Mucosa of rectum (tissue), 2 donors: ENCODE measurements around the gene GINS3.
A peak's percentile ranks its signal among the peaks of the same experiment; 100 is the strongest.

Experiments used
- H3K27ac ChIP-seq, 2 donors: one replicate each; pipeline ENCODE4 v1.7.0; 2013; ENCODE audit warnings: inconsistent platforms in 2 of 2, low read depth in 2 of 2, low read length in 2 of 2
- H3K27me3 ChIP-seq, 2 donors: one replicate each; pipeline ENCODE4 v1.7.0; 2013; ENCODE audit warnings: low read length in 2 of 2; ENCODE audit not compliant: control insufficient read depth in 2 of 2, insufficient read depth in 2 of 2
- H3K36me3 ChIP-seq, 2 donors: one replicate each; pipeline ENCODE4 v1.7.0; 2013; ENCODE audit warnings: low read length in 2 of 2; ENCODE audit not compliant: control insufficient read depth in 2 of 2, insufficient read depth in 2 of 2
- H3K4me1 ChIP-seq, 2 donors: one replicate each; pipeline ENCODE4 v1.7.0; 2013; ENCODE audit warnings: low read length in 2 of 2, mild to moderate bottlenecking in 1 of 2; ENCODE audit not compliant: control insufficient read depth in 2 of 2, insufficient read depth in 2 of 2
- H3K4me3 ChIP-seq, 2 donors: one replicate each; pipeline ENCODE4 v1.7.0; 2013; ENCODE audit warnings: low read length in 2 of 2
- H3K9ac ChIP-seq, 2 donors: one replicate each; pipeline ENCODE4 v1.7.0; 2013; ENCODE audit warnings: low read length in 2 of 2, low read depth in 1 of 2, mild to moderate bottlenecking in 1 of 2
- H3K9me3 ChIP-seq, 2 donors: one replicate each; pipeline ENCODE4 v1.7.0; 2013; ENCODE audit warnings: low read length in 2 of 2; ENCODE audit not compliant: control insufficient read depth in 2 of 2
- donor health status: healthy.
- donor health status: Normal muscosa, but diverticular disease.

Gene GINS3

DNA sequence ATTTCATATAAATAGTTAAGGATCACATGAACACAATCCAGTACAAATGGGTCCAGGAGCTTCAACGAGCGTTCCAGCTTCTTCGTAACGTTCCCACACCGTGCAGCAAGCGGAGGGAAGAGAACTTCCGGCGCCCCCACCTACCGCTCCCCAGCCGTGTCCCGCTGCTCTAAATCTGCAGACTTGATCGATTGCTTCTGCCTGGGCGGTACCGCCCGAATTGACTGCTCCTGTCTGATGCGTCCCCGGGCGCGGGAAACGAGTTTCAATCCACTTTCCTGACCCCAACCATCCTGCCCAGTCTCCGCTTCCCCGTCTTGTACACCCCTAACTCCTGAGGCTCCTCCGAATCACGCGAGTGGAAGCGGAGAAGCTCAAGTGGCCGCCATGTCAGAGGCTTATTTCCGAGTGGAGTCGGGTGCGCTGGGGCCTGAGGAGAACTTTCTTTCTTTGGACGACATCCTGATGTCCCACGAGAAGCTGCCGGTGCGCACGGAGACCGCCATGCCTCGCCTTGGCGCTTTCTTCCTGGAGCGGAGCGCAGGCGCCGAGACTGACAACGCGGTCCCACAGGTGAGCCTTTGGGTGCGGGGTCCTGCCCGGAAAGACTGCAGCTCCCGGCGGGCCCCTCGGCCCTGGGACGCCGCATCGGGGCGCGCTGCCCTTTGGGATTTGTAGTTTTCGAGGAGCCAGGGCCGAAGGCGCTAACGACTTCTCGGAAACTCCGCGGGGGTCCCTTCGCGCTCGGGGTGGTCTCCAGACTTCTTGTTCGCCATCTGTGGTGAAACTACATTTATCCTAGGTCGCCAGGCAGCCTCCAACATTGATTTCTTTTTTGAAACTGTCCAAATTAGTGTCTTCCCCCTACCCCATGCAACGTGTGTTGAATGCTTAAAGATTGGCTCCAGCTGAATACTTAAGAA, at the start of gene GINS3:
GINS3 (plus strand) TSS at position 257 of the 923 bp plus-strand sequence; CDS start at position 388, 131 bp downstream.
- no peaks in the 10 kb centered on the region for H3K36me3 ChIP-seq
- peak within 1 kb of the TSS; percentile 81 to 82 for H3K9ac ChIP-seq
- H3K27ac ChIP-seq = peak within 1 kb of the TSS; percentile 64 to 76
- H3K4me3 ChIP-seq = peak within 1 kb of the TSS; percentile 96 to 99
- H3K27me3 ChIP-seq = no peaks in the 10 kb centered on the region
- H3K9me3 ChIP-seq = no peaks in the 10 kb centered on the region
- peaks cover 3 to 4% of the 10 kb centered on the region in 2 donors for H3K4me1 ChIP-seq

DNA sequence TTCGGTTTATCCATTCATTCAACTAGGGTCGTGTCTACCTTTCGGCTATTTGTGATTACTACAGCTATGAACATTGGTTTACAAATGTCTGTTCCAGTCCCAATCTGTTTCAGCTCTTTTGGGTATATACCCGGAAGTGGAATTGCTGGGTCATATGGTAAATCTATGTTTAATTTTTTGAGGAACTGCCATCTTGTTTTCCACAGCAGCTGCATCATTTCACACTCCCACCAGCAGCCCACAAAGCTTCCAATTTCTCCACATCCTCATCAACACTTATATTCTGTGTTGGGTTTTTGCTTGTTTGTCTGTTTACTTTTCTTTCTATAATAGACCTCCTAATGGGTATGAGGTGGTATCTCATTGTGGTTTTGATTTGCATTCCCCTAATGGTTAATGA, 48.7 kb upstream of the GINS3 start:
- H3K9ac ChIP-seq = no peak overlapping the region
- no peaks in the 10 kb centered on the region for H3K9me3 ChIP-seq
- H3K4me1 ChIP-seq = no peaks in the 10 kb centered on the region
- H3K36me3 ChIP-seq = no peaks in the 10 kb centered on the region
- H3K27me3 ChIP-seq = peaks cover 4 to 16% of the 10 kb centered on the region in 2 donors
- no peak overlapping the region for H3K4me3 ChIP-seq
- H3K27ac ChIP-seq = no peak overlapping the region

DNA sequence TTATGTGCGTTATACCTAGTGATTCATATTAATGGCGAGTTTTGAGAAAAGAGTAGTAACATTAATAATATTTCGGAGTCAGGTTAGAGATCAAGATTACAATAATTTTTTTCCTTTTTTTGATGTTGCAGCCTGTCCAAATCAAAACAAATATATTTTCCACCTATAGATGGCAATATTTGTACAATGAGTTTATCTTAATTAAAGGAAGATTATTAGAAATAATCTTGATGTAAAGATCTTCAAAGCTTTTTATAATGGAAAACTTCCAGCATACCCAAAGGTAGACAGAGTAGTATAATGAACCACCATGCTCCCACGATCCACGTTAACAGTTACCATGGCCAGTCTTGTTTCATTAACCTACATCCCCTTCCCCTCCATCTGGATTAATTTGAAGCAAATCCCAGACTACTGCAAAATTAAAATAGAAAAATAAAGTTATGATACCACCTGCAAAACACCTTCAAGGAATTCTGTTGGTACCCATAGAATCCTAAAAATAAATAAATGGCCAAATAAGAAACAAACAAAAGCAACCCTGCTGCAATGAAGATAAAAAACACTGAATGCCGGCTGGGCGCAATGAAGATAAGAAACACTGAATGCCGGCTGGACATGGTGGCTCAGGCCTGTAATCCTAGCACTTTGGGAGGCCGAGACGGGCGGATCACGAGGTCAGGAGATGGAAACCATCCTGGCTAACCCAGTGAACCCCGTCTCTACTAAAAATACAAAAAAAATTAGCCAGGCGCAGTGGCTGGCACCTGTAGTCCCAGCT, 46.5 kb upstream of the GINS3 start:
- no peak overlapping the region for H3K9ac ChIP-seq
- H3K4me1 ChIP-seq = no peaks in the 10 kb centered on the region
- no peak overlapping the region for H3K4me3 ChIP-seq
- H3K36me3 ChIP-seq = no peaks in the 10 kb centered on the region
- H3K27me3 ChIP-seq = peaks cover 7 to 20% of the 10 kb centered on the region in 2 donors
- H3K27ac ChIP-seq = no peak overlapping the region
- no peaks in the 10 kb centered on the region for H3K9me3 ChIP-seq

DNA sequence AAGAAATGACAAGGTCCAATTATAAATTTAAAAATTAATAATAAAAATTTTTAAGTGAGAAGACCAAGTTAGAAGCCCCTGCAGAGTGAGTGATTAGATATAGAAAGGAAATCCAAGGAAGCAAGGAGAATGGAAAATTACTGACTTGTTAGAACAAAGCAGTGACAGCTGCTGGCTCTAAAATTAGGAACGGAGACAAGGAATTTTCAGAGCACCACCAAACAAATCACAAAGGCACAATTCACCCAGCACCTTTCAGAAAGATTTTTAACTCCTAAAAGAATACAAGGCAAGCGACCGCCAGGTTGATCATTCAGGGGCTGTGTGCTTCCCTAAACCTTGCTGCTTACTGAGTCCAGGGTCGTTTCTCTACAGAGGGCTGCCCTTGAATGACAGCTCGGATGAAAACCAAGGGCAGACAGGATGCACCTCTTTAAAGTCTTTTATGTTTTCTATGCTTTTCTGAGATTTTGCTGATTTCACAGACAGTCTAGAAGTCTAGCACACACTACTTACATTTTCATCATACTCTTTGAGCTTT, 45.4 kb upstream of the GINS3 start:
- H3K4me3 ChIP-seq = no peak overlapping the region
- H3K9me3 ChIP-seq = no peaks in the 10 kb centered on the region
- H3K36me3 ChIP-seq = no peaks in the 10 kb centered on the region
- H3K4me1 ChIP-seq = no peaks in the 10 kb centered on the region
- H3K27me3 ChIP-seq = peaks cover 7 to 20% of the 10 kb centered on the region in 2 donors
- H3K9ac ChIP-seq = no peak overlapping the region
- no peak overlapping the region for H3K27ac ChIP-seq

DNA sequence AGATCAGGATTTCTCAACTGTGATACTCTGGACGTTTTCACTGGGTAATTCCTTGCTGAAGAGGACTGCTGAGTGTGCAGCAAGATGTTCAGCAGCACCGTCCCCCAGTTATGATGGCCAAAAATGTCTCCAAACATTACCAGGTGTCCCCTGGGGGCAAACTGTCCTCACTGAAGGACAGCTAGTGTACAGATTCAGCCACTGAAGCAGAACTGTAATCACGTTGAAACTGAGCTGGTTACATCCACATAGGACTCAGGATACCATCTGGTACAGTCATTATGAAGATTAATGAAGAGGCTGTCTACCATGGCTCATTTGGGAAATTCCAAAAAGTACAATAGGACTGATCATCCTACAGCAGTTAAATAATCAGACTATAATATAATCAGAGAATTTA, 43.3 kb upstream of the GINS3 start:
- peaks cover 4 to 22% of the 10 kb centered on the region in 2 donors for H3K27me3 ChIP-seq
- no peaks in the 10 kb centered on the region for H3K9me3 ChIP-seq
- H3K4me1 ChIP-seq = no peaks in the 10 kb centered on the region
- H3K27ac ChIP-seq = no peak overlapping the region
- H3K9ac ChIP-seq = no peak overlapping the region
- H3K36me3 ChIP-seq = no peaks in the 10 kb centered on the region
- no peak overlapping the region for H3K4me3 ChIP-seq

DNA sequence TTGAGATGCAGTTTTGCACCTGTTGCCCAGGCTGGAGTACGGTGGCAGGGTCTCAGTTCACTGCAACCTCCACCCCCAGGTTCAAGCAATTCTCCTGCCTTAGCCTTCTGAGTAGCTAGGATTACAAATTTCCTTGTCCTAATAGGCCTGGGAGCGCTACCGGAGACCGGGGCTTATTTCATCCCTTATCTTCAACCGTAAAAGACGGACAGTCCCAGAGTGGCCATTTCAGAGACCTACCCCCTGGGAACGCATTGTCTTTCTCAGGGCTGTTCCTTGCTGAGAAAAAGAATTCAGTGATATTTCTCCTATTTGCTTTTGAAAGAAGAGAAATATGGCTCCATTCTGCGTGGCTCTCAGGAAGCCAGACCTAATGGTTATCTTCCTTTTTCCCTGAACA, 39.6 kb upstream of the GINS3 start:
- no peak overlapping the region for H3K27ac ChIP-seq
- H3K36me3 ChIP-seq = no peaks in the 10 kb centered on the region
- no peak overlapping the region for H3K9ac ChIP-seq
- no peaks in the 10 kb centered on the region for H3K9me3 ChIP-seq
- no peak overlapping the region for H3K4me3 ChIP-seq
- H3K27me3 ChIP-seq = peaks cover 4 to 12% of the 10 kb centered on the region in 2 donors
- no peaks in the 10 kb centered on the region for H3K4me1 ChIP-seq

DNA sequence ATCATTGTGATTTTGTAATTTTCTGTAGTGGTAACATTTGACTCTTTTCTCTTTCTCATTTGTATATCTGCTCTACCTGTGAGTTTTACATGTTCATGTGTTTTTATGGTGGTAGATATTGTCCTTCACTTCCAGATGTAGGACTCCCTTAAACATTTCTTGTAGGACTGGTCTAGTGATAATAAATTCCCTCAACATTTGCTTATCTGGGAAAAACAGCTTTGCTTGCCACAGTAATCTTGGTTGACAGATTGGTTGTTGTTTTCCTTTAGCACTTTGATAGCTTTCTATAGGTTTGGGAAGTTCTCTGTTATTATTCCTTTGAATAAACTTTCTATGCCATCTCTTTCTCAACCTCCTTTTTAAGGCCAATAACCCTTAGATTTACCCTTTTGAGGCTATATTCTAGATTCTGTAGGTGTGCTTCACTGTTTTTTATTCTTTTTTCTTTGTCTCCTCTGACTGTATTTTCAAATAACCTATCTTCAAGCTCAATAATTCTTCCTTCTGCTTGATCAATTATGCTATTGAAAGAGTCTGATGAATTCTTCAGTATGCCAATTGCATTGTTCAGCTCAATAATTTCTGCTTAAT, 32.1 kb upstream of the GINS3 start:
- no peak overlapping the region for H3K27ac ChIP-seq
- no peak overlapping the region for H3K9ac ChIP-seq
- H3K9me3 ChIP-seq = peaks cover 0 to 4% of the 10 kb centered on the region in 2 donors
- H3K4me1 ChIP-seq = no peaks in the 10 kb centered on the region
- no peaks in the 10 kb centered on the region for H3K27me3 ChIP-seq
- no peak overlapping the region for H3K4me3 ChIP-seq
- H3K36me3 ChIP-seq = no peaks in the 10 kb centered on the region

DNA sequence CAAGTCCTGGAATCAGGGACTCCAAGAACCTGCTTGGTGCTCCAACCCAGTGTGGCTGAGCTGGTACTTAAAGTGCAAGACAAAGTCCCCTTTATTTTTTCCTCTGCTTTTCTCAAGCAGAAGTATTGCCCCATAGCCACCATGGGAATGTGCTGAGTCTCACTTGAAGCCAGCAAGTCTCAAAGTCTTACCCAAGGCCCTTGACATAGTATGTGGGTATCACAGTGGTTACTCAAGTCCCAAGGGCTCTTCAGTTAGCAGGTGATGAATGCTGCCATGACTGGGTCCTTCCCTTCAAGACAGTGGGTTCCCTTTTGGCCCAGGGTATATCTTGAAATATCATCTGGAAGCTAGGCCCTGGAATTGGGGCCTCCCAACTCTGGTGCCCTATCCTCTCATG, 30.5 kb upstream of the GINS3 start:
- Histone ChIP-seq H3K9me3 (peaks cover 0 to 4% of the 10 kb centered on the region in 2 donors), H3K27ac (no peak overlapping the region), H3K36me3 (no peaks in the 10 kb centered on the region), H3K9ac (no peak overlapping the region), H3K4me1 (no peaks in the 10 kb centered on the region), H3K27me3 (no peaks in the 10 kb centered on the region), H3K4me3 (no peak overlapping the region)

DNA sequence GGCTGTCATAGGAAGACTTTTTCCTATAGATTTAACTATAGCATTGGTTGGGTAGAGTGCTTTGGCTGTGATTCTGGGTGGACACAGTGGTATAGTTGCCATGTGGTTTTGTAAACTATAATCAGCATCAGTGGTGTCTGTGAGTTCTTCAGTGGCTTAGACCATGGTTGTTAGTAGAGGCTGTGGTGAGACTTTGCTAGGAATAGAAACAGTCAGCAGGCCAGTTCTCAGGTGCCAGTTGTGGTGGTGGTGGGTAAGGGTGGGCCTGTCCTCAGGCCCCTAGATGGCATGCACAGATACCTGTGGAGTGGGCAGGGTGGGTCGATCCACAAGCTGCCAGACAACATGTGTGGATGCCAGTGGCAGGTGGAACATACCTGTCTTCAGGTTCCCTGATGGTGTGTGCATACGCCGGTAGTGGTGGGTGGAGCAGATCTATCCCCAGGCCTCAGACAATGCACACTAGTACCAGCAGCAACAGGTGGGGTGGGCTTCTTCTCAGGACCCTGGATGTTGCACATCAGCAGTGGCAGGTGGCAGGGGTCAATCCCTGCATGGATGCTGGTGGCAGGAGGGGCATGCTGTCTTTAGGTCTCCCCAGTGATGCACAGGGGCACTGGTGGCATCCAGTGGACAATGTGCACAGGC, 28.4 kb upstream of the GINS3 start:
- Histone ChIP-seq H3K36me3 (no peaks in the 10 kb centered on the region), H3K4me1 (no peaks in the 10 kb centered on the region), H3K27me3 (peaks cover 0 to 5% of the 10 kb centered on the region in 2 donors), H3K9ac (no peak overlapping the region), H3K4me3 (no peak overlapping the region), H3K27ac (no peak overlapping the region), H3K9me3 (peaks cover 0 to 4% of the 10 kb centered on the region in 2 donors)
